Measurements from ENCODE around the gene CD37.
"Not testable (repeated sequence)": the region's sequence is repeated elsewhere in the genome, so short reads cannot be mapped to it uniquely, and the experiment has no call there.

Gene CD37, protein sequence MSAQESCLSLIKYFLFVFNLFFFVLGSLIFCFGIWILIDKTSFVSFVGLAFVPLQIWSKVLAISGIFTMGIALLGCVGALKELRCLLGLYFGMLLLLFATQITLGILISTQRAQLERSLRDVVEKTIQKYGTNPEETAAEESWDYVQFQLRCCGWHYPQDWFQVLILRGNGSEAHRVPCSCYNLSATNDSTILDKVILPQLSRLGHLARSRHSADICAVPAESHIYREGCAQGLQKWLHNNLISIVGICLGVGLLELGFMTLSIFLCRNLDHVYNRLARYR

DNA sequence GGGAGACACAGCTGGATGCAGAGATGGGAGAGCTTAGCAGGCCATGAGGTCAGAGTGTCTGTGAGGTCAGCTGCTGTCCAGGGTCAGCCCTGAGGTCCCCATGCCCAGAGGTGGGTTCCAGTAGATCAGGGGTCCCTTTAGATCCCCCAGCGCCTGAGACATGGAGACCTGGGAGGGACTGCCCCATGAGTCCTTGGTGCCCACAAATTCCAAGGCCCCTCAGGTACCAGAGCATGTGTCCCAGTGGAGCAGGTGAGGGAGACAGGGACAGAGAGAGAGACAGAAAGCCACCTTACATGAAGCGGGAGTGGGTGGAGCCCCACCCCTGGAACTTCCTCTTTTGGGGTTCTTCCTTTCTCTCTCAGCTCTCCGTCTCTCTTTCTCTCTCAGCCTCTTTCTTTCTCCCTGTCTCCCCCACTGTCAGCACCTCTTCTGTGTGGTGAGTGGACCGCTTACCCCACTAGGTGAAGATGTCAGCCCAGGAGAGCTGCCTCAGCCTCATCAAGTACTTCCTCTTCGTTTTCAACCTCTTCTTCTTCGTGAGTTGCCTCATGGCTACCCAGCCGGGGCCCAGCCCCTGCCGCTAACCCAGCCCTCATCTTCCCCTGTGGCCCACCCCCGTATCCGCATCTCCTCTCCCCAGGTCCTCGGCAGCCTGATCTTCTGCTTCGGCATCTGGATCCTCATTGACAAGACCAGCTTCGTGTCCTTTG lies at the start of gene CD37:
Gene CD37 (plus strand): TSS at position 336 of the 713 bp plus-strand sequence. CDS start 135 bp downstream, at position 471.
- no peak for DNase-seq

DNA sequence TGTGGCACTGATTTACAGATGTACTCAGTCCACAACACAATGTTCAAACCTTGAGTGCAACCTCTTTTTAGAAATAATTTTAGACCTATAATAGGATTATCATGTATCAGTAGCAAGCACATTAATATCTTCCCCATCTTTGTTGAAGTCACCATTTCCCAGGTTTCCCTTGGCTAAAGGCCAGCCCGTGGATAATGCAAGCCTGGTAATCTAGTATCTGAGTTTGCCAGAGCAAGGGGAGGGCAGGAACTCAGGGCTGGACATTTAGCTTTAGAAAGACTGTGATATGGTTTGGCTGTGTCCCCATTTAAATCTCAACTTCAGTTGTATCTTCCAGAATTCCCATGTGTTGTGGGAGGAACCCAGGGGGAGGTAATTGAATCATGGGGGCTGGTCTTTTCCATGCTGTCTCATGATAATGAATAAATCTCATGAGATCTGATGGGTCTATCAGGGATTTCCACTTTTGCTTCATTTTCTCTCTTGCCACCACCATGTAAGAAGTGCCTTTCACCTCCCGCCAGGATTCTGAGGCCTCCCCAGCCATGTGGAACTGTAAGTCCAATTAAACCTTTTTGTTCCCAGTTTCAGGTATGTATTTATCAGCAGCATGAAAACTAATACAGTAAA lies 48.0 kb upstream of the CD37 start:
- no peak for DNase-seq

DNA sequence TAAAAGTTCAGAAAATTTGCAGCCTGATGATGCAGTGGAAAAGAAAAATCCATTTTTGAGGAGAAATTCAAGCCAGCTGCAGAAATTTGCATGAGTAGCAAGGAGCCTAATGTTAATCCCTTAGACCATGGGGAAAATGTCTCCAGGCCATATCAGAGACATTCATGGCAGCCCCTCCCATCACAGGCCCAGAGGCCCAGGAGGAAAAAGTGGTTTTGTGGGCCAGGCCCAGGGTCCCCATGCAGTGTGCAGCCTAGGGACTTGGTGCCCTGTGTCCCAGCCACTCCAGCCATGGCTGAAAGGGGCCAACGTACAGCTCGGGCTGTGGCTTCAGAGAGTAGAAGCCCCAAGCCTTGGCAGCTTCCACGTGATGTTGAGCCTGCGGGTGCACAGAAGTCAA lies 47.0 kb upstream of the CD37 start:
- DNase-seq: not testable (repeated sequence)

DNA sequence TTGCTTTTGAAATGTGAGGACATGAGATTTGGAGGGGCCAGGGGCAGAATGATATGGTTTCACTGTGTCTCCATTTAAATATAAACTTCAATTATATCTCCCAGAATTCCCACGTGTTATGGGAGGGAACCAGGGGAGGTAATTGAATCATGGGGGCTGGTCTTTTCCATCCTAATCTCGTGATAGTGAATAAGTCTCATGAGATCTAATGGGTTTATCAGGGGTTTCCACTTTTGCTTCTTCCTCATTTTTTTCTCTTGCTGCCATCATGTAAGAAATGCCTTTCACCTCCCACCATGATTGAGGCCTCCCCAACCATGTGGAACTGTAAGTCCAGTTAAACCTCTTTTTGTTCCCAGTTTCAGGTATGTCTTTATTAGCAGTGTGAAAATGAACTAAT lies 45.9 kb upstream of the CD37 start:
- DNase-seq: not testable (repeated sequence)

DNA sequence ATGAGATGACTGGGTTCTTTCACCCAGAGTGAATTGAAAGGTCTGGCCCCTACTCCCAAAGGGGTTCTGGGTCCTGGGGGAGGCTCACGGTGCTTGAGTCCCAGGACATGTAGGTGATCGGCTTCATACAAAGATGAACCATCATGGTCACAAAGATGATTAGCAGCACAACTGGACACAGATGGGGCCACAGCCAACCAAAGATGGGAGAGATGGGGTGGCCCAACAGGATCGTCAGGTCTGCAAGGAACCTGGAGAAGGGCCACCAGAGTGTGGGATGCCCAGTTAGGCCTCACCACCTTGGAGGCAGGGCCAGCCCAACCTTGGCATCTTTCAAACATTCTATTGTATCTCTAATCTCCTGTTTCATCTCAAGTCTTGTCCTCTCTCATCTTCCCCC lies 44.7 kb upstream of the CD37 start:
- no peak for DNase-seq

DNA sequence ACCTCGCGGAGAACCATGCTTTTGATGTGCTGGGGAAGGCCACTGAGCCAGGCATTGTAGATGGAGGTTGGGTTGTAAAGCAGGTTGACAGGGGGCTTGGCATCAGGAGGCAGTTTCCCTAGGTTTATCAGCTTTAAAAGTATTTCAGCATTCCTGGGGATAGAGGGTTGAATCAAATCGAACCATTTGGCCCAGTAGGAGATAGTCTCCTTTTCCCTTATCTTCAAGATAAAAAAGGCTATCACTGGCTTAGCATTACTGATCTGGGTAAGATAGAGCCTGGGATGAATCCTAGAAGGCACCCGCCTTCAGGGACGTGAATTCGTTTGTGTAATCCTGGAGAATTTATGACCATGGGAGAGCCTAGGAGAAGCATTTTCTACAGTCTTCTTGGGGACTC lies 40.8 kb upstream of the CD37 start:
- no peak for DNase-seq

DNA sequence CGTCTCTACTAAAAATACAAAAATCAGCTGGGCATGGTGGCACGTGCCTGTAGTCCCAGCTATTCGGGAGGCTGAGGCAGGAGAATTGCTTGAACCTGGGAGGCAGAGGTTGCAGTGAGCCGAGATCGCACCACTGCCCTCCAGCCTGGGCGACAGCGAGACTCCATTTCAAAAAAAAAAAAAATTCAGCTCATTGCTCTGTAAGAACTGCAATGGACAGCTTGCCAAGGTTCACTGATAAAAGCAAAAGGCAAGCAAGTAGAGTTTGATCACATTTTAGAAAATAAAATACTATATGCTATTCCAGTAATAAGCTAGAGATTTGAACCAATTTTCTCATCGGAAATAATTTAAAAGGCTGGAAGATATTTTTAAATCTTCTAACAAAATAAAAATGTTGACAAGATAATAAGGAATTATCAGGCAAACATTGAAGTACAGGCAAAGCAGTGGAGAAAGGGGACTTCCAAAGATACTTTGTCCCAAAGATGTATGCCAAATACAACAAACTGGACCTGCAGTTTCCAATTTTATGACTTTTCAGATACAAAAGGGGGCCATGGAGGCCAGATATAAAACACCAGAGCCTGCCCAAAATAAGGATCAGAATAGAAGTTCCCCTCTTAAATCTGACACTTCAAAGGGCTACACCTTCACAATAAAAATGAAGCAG lies 39.9 kb upstream of the CD37 start:
- no peak for DNase-seq

DNA sequence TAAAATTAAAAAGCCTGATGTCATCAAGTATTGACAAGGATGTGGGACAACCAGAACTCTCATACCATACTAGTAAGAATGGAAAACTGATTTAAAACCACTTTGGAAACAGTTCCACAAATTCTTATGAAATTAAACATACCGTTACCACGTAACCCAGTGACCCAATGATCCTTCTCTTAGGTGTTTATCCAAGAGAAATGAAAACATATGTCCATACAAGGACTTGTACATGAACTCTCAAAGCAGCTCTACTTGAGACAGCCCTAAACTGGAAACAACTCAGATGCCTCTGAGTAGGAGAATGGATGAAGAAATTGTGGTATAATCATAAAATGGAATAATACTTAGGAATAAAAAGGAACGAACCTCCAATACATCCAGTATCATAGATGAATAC lies 37.8 kb upstream of the CD37 start:
- no peak for DNase-seq

DNA sequence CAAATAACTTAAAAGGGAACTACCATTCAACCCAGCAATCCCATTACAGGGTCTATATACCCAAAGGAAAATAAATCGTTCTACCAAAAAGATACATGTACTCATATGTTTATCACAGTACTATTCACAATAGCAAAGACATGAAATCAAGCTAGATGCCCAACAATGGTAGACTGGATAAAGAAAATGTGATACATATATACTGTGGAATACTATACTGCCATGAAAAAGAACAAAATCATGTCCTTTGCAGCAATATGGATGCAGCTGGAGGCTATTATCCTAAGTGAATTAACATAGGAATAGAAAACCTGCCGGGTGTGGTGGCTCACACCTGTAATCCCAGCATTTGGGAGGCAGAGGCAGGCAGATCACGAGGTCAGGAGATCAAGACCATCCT lies 36.6 kb upstream of the CD37 start:
- not testable (repeated sequence) for DNase-seq

DNA sequence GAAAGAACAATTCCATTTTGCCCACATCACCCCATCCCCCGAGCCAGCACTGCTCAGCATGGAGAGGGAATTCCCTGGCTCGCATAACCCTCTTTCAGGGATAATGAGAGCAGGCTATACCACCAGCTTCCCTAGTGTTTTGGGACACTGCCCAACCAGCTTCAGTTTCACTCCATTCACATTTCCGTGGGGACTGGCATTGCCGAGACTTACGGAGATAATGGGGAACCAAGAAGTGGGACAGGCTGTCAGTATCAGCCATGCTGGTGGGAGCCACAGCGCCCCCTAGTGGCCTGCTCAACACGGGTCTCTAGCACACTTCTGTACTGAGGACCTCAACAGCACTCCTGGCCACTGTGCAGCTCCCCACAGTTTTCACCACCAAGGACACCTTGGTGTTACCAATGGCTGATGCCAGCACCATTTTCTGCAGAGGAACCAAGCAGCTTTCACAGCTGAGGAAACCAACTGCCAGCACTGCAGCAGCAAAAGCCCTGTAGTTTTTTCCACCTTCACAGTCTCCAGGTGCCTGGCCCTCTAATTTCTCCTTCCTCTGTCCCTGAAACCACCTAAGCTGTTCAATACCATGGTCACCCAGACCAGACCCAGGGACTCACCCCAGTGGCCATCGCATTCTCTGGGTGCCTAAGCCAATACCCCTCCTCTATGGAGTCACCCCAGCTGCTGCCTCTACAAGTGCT lies 33.9 kb upstream of the CD37 start:
- peak; percentile 45 for DNase-seq

DNA sequence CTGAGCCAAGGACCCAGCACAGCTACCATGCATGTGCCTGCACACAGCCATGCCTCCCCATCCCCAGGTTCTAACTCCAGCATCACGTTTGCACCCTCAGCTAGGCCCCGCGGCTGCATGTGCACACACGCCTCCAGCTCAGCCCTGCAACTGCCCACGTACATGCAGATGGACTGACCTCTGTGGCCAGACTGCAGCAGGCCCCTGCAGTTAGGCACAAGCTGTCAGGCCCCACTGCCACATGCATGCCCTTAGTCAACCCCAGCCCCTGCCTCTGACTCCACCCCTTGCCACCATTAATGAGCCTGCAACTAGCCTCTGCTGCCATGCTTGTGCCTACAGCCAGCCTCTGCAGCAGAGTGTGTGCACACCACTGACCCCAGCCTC lies 33.3 kb upstream of the CD37 start:
- no peak for DNase-seq

DNA sequence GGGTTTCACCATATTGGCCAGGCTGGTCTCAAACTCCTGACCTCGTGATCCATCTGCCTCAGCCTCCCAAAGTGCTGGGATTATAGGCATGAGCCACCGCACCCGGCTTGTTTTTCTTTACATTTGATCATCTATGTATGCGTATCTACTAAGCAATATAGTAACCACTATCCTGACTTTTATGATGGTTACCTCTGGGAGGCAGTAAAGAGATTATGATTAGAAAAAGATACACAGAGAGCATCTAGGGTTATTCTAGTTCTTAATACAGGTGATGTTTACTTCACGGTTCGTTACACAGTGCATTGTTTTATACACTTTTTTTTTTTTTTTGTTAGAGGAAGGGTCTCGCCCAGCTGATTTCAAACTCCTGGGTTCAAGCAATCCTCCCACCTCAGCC lies 28.5 kb upstream of the CD37 start:
- DNase-seq: not testable (repeated sequence)

DNA sequence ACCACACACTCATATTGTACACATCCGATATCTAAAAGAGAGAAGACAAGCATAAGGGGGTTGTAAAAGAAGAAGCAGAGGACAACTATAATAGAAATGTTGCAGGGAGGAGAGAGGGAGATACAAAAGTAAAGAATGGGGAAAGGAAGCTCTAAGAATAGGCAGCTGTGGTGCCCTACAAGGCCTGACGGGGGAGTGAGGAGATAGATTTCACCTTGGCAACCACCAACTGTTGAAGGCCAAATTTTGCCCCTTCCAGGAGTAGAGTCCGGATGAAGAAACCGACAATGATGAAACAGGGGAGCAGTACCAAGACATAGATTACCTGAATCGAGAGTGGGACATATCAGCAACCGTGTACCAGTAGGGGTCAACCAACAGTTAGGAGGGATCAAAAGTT lies 26.1 kb upstream of the CD37 start:
- no peak for DNase-seq

DNA sequence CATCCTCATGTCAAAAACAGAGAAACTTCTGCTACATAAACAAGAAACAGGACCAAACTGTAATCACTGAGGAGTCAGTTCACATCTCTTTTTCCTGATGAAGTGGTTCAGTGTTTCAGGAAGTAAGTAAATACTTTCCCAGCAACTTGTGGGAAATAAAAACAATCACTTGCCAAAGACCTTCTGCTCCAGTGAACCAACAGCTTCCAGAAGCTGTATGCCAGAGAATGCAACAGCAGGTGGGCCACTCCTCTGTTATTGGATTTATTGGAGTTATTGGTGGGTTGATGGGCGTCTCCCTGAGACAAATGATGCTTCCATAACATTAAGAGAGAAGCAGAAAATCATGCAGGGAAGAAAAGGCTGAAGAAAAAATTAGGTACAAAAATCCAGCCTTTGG lies 20.1 kb upstream of the CD37 start:
- no peak for DNase-seq

DNA sequence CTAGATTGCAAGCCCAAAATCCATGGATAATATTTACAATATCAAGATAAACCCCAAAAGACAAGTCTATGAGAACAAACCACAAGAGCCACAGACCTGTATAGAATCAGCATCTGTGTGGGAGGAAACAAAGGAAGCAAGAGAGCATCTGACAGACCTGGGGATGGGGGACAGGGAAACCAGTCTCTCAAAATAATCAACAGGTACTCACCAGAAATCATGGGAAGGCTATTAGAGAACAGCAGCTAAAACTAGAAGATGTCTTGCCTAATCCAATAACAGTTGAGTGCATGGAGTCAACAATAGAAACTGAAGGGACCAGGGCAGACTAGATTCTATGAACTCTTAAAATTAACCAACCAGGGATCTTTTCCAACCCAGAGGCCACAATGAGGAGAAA lies 18.9 kb upstream of the CD37 start:
- DNase-seq: no peak

DNA sequence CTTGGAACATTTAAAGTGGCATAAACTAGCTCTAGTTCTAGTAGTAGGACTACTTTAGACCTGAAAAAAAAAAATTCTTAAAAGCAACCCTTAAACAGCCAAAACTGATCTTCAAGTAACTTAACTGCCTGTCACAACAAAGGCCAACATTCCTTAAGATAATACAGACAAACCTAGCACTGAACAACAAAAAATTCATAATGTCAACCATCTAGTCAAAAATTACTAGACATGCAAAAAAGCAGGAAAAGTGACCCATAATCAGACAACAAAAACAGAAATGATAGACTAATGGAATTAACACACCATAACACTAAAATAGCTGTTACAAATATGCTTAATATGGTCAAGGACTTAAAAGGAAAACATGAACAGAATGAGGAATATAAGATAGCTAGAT lies 16.9 kb upstream of the CD37 start:
- DNase-seq: no peak

DNA sequence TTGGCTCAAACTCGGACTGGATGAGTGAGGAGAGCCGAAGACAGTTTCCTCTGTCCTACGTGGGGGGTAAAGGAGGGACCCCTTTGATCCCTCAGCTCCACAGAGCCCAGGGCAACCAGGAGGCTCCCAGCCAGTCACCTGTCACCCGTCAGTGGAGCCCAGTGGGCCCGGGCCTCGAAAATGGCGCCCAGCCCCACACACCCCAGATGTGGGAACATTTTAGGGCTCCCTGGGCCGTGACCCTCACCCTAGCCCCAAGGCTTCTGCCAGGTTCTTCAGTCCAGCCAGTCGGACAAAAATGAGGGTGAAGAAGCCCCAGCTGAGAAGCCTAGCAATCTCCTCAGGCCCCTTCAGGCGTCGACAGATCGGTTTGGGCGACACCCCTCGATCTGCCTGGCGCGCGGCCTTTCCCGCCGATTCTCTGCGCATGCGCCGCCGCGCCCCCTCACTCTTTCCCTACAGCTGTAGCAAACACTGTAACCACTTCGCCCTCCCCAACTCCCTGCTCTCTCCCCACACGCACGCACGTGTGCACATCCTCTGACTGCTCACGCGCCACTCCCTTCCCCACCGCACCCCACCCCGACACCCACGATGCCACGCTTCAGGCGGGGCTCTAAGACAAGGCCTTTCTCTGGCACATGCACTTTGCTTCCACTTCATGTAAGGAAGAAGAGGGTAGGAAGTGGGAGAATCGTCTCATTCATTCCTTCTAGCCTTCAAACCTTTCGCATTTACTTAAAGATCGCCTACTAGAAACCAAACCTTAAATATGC lies 10.2 kb upstream of the CD37 start, which contains the start of gene SLC6A16:
Gene SLC6A16 (minus strand): TSS at position 391 of the 776 bp plus-strand sequence. CDS start 13,844 bp downstream, outside the sequence.
- DNase-seq: no peak

DNA sequence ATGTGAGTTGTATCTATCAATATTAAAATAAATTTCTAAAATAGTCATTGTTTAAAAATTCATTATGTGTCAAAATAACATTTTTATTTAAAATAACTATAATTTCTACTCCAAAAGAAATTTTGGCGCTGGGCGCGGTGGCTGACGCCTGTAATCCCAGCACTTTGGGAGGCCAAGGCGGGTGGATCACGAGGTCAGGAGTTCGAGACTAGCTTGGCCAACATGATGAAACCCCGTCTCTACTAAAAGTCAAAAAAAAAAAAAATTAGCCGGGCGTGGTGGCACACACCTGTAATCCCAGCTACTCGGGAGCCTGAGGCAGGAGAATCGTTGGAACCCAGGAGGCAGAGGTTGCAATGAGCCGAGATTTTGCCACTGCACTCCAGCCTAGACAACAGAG lies 9.4 kb upstream of the CD37 start:
- DNase-seq: not testable (repeated sequence)

DNA sequence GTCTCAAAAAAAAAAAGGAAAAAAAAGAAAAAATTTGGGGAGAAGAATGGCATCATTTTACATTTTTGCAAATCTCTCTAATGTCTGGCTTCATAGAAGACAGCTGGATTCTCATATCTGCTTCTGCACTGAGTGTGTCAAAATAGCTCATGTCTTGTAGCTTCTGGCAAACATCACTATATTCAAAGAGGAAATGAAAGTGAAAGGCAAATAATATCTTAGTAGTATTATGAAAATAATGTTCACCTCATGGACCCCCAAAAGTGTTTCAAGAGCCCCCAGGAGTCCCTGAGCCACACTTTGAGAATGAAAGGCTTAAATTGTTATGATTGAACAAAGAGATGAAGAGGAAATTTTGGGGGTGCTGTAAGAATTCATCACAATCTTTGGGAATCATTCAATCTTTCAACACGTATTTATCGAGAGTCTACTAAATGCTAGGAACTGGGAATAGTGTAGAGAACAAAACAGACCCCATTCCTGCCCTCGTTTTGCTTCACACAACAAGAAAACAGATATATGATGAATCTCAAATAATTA lies 9.0 kb upstream of the CD37 start:
- DNase-seq: no peak

DNA sequence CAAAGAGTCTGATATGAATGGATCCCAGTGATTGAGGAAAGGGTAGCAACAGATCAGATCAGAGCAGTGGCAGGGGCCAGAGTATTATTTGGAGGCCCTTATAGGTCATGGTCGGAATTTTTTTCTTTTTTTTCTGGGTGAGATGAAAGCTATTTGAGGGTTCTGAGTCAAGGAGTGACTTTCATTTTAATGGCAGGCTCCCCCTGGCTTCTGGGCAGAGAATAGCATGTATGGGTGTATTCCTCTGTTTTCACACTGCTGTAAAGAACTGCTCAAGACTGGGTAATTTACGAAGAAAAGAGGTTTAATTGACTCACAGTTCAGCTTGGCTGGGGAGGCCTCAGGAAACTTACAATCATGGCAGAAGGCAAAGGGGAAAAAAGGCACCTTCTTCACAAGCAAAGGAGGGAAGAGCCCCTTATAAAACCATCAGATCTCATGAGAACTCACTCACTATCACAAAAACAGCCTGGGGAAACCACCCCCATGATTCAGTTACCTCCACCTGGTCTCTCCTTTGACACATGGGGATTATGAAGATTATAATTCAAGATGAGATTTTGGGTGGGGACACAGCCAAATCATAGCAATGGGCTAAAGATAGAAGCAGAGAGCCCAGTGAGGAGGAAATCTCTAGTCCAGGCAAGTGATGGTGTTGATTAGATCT lies 7.2 kb upstream of the CD37 start:
- peak; percentile 9 for DNase-seq

DNA sequence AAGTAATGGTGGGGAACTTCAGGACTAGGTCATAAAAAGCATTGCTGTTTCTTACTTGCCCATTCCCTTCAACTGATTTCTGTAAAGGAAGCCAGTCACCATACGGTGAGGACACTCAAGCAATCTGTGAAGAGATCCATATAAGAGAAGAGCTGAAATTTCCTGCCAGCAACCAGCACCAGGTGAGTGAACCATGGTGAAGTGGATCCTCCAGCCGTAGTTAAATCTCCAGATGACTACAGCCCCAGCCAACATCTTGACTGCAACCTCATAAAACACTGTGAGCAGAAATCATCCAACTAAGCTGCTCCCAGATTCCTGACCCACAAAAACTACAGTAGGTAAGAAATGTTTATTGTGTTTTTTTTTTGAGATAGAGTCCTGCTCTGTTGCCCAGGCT lies 6.5 kb upstream of the CD37 start:
- DNase-seq: no peak

All from HCEC 1CT (cell line).